GM10266 (cell line): Measurements from ENCODE around the gene OR10C1.

Experiments
- DNase-seq: peaks from one replicate; pipeline ENCODE4 v3.0.0; 2012; ENCODE audit errors: extremely low spot score
- CTCF ChIP-seq: IDR thresholded peaks from 2 replicates; pipeline ENCODE4 v1.5.1; 2012; ENCODE audit warnings: mild to moderate bottlenecking, low read depth; ENCODE audit not compliant: control insufficient read depth, insufficient read depth; ENCODE audit errors: missing control alignments

Gene OR10C1

GRCh38 chr6:29478740-29479139, 39.6 kb downstream of the OR10C1 start:
- DNase-seq: no peak
- no peak for TF ChIP-seq CTCF

- TF ChIP-seq CTCF: no peak
- DNase-seq: no peak
Measured at GRCh38 chr6:29479560-29479959, 40.5 kb downstream of the OR10C1 start.

GRCh38 chr6:29483186-29483585, 44.1 kb downstream of the OR10C1 start:
- DNase-seq: no peak
- TF ChIP-seq CTCF: no peak

- TF ChIP-seq CTCF: no peak
Measured at GRCh38 chr6:29483735-29484134, 44.6 kb downstream of the OR10C1 start.

GRCh38 chr6:29486577-29486976, 47.5 kb downstream of the OR10C1 start:
- TF ChIP-seq CTCF: no peak
- DNase-seq: no peak

More at GRCh38 chr6:29483735-29484134, 44.6 kb downstream of the OR10C1 start:
- DNase-seq: no peak

GRCh38 chr6:29487131-29487530, 48.0 kb downstream of the OR10C1 start:
- DNase-seq: no peak
- no peak for TF ChIP-seq CTCF

GRCh38 chr6:29487660-29488059, 48.6 kb downstream of the OR10C1 start, which contains the start of gene MAS1L:
Gene MAS1L (minus strand): TSS chr6:29487956. CDS start chr6:29487902, 54 bp downstream.
- no peak for TF ChIP-seq CTCF
- no peak for DNase-seq
